Measurements from ENCODE around the gene PHF21B.

DNA sequence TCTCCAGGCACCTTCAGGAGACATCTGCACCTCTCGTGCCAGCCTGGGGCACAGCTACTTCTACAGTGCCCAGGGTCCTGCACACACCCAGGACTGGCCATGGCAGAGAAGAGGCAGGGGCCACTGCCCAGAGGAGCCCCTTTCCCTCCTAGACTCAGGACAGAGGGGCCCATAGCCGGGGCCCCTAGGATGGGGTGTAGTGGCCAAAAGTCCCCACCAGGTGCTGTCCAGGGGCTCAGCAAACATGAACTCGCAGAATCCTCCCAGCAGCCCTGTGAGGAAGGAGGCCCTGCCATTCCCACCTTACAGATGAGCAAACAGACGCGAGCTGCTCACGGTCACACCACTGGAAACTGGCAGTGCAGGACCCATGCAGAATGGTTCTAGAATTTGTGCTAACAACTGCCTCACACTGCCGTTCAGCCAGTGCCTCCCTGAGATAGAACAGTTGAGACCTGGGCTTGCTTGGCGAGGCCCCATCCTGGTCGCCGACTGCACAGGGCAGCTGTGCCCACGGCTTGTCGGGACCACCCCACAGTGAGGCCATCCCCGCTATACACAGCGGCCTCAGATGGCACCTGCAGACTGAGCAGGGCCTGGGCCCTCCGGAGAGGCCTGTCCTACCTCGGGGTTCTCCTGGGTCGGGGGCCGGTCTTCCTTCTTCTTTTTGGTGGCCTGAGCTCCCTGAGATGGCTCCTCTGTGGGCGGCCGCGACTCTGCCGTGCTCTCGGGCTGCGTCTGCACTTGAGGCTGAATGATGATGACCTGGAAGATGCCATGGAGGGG lies 96.4 kb downstream of the PHF21B start:
- TF ChIP-seq POLR2AphosphoS5 (IDR thresholded peaks at IDR 0.05), result no peak
- no peak for TF ChIP-seq CTCF (IDR thresholded peaks at IDR 0.05)

Measured in sigmoid colon (tissue), 4 donors.